KOPT-K1 (cell line): Measurements from ENCODE around the gene TAF13.
A peak's percentile ranks its signal among the peaks of the same experiment; 100 is the strongest.

Experiments used
- H3K27ac ChIP-seq: fragments of 200-600 bp; sonication (generic); 2 replicates; pipeline ENCODE4 v1.5.1; 2016; ENCODE audit warnings: antibody characterized with exemption, mild to moderate bottlenecking, low read depth, low read length; ENCODE audit not compliant: poor library complexity, severe bottlenecking
- H3K36me3 ChIP-seq: fragments of 200-600 bp; sonication (generic); 2 replicates; pipeline ENCODE4 v1.5.1; 2017; ENCODE audit warnings: antibody characterized with exemption, mild to moderate bottlenecking, low read length, moderate library complexity; ENCODE audit not compliant: insufficient read depth
- H3K9me3 ChIP-seq: fragments of 200-600 bp; sonication (generic); 2 replicates; pipeline ENCODE4 v1.5.1; 2017; ENCODE audit warnings: antibody characterized with exemption, low read length, mild to moderate bottlenecking; ENCODE audit not compliant: insufficient read depth, poor library complexity, severe bottlenecking

TAF13 gene

GRCh38 chr1:109104364-109105151, 28.8 kb upstream of the TAF13 start:
- H3K9me3 ChIP-seq = no peaks in the 10 kb centered on the region
- H3K27ac ChIP-seq = no peak overlapping the region
- H3K36me3 ChIP-seq = peaks cover 19% of the 10 kb centered on the region

- H3K36me3 ChIP-seq = peaks cover 31% of the 10 kb centered on the region
- no peaks in the 10 kb centered on the region for H3K9me3 ChIP-seq
- H3K27ac ChIP-seq = peak overlapping the region; percentile 85
These were observed 24.4 kb upstream of the TAF13 start for GRCh38 chr1:109099938-109100773.

- Histone ChIP-seq H3K27ac (no peak overlapping the region), H3K9me3 (no peaks in the 10 kb centered on the region), H3K36me3 (peaks cover 34% of the 10 kb centered on the region)
These were observed 20.3 kb upstream of the TAF13 start for GRCh38 chr1:109096120-109096519.

GRCh38 chr1:109095631-109096030, 19.8 kb upstream of the TAF13 start:
- no peak overlapping the region for H3K27ac ChIP-seq
- peaks cover 34% of the 10 kb centered on the region for H3K36me3 ChIP-seq
- H3K9me3 ChIP-seq = no peaks in the 10 kb centered on the region

GRCh38 chr1:109094871-109095270, 19.1 kb upstream of the TAF13 start:
- Histone ChIP-seq H3K36me3 (peaks cover 34% of the 10 kb centered on the region), H3K27ac (no peak overlapping the region), H3K9me3 (no peaks in the 10 kb centered on the region)

GRCh38 chr1:109094377-109094803, 18.6 kb upstream of the TAF13 start:
- Histone ChIP-seq H3K9me3 (no peaks in the 10 kb centered on the region), H3K27ac (no peak overlapping the region), H3K36me3 (peaks cover 34% of the 10 kb centered on the region)

- peaks cover 33% of the 10 kb centered on the region for H3K36me3 ChIP-seq
- H3K9me3 ChIP-seq = no peaks in the 10 kb centered on the region
- peak overlapping the region; percentile 73 for H3K27ac ChIP-seq
These were observed 16.0 kb upstream of the TAF13 start for GRCh38 chr1:109091839-109092193.

GRCh38 chr1:109091078-109091838, 15.5 kb upstream of the TAF13 start:
- H3K9me3 ChIP-seq = no peaks in the 10 kb centered on the region
- peaks cover 27% of the 10 kb centered on the region for H3K36me3 ChIP-seq
- peak overlapping the region; percentile 73 for H3K27ac ChIP-seq

- H3K36me3 ChIP-seq = peaks cover 22% of the 10 kb centered on the region
- H3K9me3 ChIP-seq = no peaks in the 10 kb centered on the region
- H3K27ac ChIP-seq = peak within 1 kb of the TSS; percentile 73
These were observed 14.6 kb upstream of the TAF13 start, which contains the start of gene TMEM167B for GRCh38 chr1:109090196-109091077. TMEM167B (plus strand) TSS chr1:109090764; CDS start chr1:109090873, 109 bp downstream.

- Histone ChIP-seq H3K9me3 (no peaks in the 10 kb centered on the region), H3K36me3 (peaks cover 15% of the 10 kb centered on the region), H3K27ac (peak overlapping the region; percentile 73)
These were observed 13.6 kb upstream of the TAF13 start for GRCh38 chr1:109089242-109090015.

- H3K27ac ChIP-seq = no peak overlapping the region
- no peaks in the 10 kb centered on the region for H3K36me3 ChIP-seq
- H3K9me3 ChIP-seq = no peaks in the 10 kb centered on the region
These were observed 9.0 kb upstream of the TAF13 start for GRCh38 chr1:109084563-109085517.

GRCh38 chr1:109083923-109084322, 8.1 kb upstream of the TAF13 start:
- H3K36me3 ChIP-seq = no peaks in the 10 kb centered on the region
- no peaks in the 10 kb centered on the region for H3K9me3 ChIP-seq
- no peak overlapping the region for H3K27ac ChIP-seq

- H3K9me3 ChIP-seq = no peaks in the 10 kb centered on the region
- no peak overlapping the region for H3K27ac ChIP-seq
- no peaks in the 10 kb centered on the region for H3K36me3 ChIP-seq
These were observed 7.7 kb upstream of the TAF13 start for GRCh38 chr1:109083501-109083900.
